Activated CD4-positive, alpha-beta memory T cell treated with anti-CD3 and anti-CD28 coated beads, Interleukin-2, amount 10 ng/mL, durations not matched to agents 7 days and 5 days (primary cell): ENCODE measurements around the gene CBLIF. TPM values are rescaled to one million over a fixed set of nuclear protein-coding genes. Genes with fewer than 3 reads are reported as not detected.
A peak's percentile ranks its signal among the peaks of the same experiment; 100 is the strongest.
"Not testable (repeated sequence)": the region's sequence is repeated elsewhere in the genome, so short reads cannot be mapped to it uniquely, and the experiment has no call there.

ENCODE experiments used
- CTCF ChIA-PET: fragments of 350-600 bp; sonication (Branson Sonifier 250); formaldehyde crosslinking; loops from one replicate; lab custom pipeline; 2021; ENCODE audit warnings: antibody characterized with exemption, inconsistent platforms; lab: Charles Lee
- POLR2A ChIA-PET: fragments of 350-600 bp; sonication (Branson Sonifier 250); formaldehyde crosslinking; loops from one replicate; lab custom pipeline; 2021; ENCODE audit warnings: antibody characterized with exemption; lab: Charles Lee
- DNase-seq: peaks from one replicate; pipeline ENCODE4 v3.0.0-alpha.2; 2020
- H3K27ac Mint-ChIP-seq: one replicate; pipeline ENCODE4 v1.8.0; 2021; ENCODE audit warnings: mild to moderate bottlenecking, mixed read lengths
- H3K27me3 Mint-ChIP-seq: one replicate; pipeline ENCODE4 v1.8.0; 2021; ENCODE audit warnings: mixed read lengths
- H3K36me3 Mint-ChIP-seq: one replicate; pipeline ENCODE4 v1.8.0; 2021; ENCODE audit warnings: low read depth, mixed read lengths
- H3K4me1 Mint-ChIP-seq: one replicate; pipeline ENCODE4 v1.8.0; 2021; ENCODE audit warnings: mixed read lengths
- H3K4me3 Mint-ChIP-seq: one replicate; pipeline ENCODE4 v1.8.0; 2021; ENCODE audit warnings: mild to moderate bottlenecking, mixed read lengths
- H3K9me3 Mint-ChIP-seq: one replicate; pipeline ENCODE4 v1.8.0; 2021; ENCODE audit warnings: mixed read lengths
- total RNA-seq, 2 experiments: library from RNA; stranded (reverse); gene quantifications; one replicate each; pipeline ENCODE4 v1.2.3, GENCODE V29; 2021

The CBLIF gene
- total RNA-seq, 2 experiments from 2014 or later: not detected

- H3K9me3 Mint-ChIP-seq: no peaks in the 10 kb centered on the region
- ChIA-PET POLR2A (no interaction called here), CTCF (no interaction called here)
- H3K4me3 Mint-ChIP-seq: no peak overlapping the region
- DNase-seq: no peak
- H3K27me3 Mint-ChIP-seq: peaks cover 10% of the 10 kb centered on the region
- no peaks in the 10 kb centered on the region for H3K36me3 Mint-ChIP-seq
- no peak overlapping the region for H3K27ac Mint-ChIP-seq
- peaks cover 5% of the 10 kb centered on the region for H3K4me1 Mint-ChIP-seq
Observed at GRCh38 chr11:59865031-59865430, 19.7 kb upstream of the CBLIF start.

GRCh38 chr11:59862252-59862651 lies 17.0 kb upstream of the CBLIF start:
- peaks cover 10% of the 10 kb centered on the region for H3K9me3 Mint-ChIP-seq
- ChIA-PET POLR2A (no interaction called here), CTCF (no interaction called here)
- peaks cover 18% of the 10 kb centered on the region for H3K36me3 Mint-ChIP-seq
- H3K4me3 Mint-ChIP-seq: no peak overlapping the region
- no peak for DNase-seq
- no peak overlapping the region for H3K27ac Mint-ChIP-seq
- H3K27me3 Mint-ChIP-seq: peaks cover 3% of the 10 kb centered on the region
- H3K4me1 Mint-ChIP-seq: peaks cover 27% of the 10 kb centered on the region

- no peak overlapping the region for H3K4me3 Mint-ChIP-seq
- H3K27me3 Mint-ChIP-seq: no peaks in the 10 kb centered on the region
- POLR2A ChIA-PET: interaction anchor here (1.7 kb wide), 1 partner anchor 59 kb away, joined by 5 read pairs; no protein-coding TSS in a partner anchor
- peak overlapping the region; percentile 53 for H3K27ac Mint-ChIP-seq
- peaks cover 25% of the 10 kb centered on the region for H3K36me3 Mint-ChIP-seq
- peaks cover 10% of the 10 kb centered on the region for H3K9me3 Mint-ChIP-seq
- CTCF ChIA-PET: interaction anchor here (0.7 to 1.4 kb wide), 3 partner anchors 22 to 59 kb away, joined by 3 read pairs; no protein-coding TSS in a partner anchor
- DNase-seq: no peak
- peaks cover 34% of the 10 kb centered on the region for H3K4me1 Mint-ChIP-seq
Observed at GRCh38 chr11:59859673-59860072, 14.4 kb upstream of the CBLIF start.

- Mint-ChIP-seq H3K27me3 (no peaks in the 10 kb centered on the region), H3K9me3 (peaks cover 10% of the 10 kb centered on the region), H3K4me3 (peak overlapping the region; percentile 19), H3K36me3 (peaks cover 25% of the 10 kb centered on the region), H3K27ac (peak overlapping the region; percentile 93), H3K4me1 (peaks cover 34% of the 10 kb centered on the region)
- ChIA-PET POLR2A (interaction anchor here (0.6 to 1.7 kb wide), 3 partner anchors 48 to 83 kb away, joined by 3 to 5 read pairs (median 3); partner anchors contain the start of gene MRPL16), CTCF (interaction anchor here (1.4 kb wide), 1 partner anchor 35 kb away, joined by 3 read pairs; no protein-coding TSS in a partner anchor)
- DNase-seq: peak; percentile 49
Observed at GRCh38 chr11:59857439-59858434, 12.4 kb upstream of the CBLIF start.

- Mint-ChIP-seq H3K9me3 (peaks cover 13% of the 10 kb centered on the region), H3K36me3 (peaks cover 25% of the 10 kb centered on the region), H3K4me3 (no peak overlapping the region), H3K27ac (no peak overlapping the region), H3K4me1 (peaks cover 34% of the 10 kb centered on the region), H3K27me3 (no peaks in the 10 kb centered on the region)
- DNase-seq: no peak
- POLR2A ChIA-PET: interaction anchor here (0.7 kb wide), 1 partner anchor 9 kb away, joined by 3 read pairs; no protein-coding TSS in a partner anchor
- CTCF ChIA-PET: no interaction called here
Observed at GRCh38 chr11:59854871-59855270, 9.6 kb upstream of the CBLIF start.

- H3K27ac Mint-ChIP-seq, DNase-seq, H3K4me1 Mint-ChIP-seq, CTCF ChIA-PET, H3K36me3 Mint-ChIP-seq, H3K4me3 Mint-ChIP-seq, H3K27me3 Mint-ChIP-seq, POLR2A ChIA-PET, H3K9me3 Mint-ChIP-seq: not testable (repeated sequence)
Observed at GRCh38 chr11:59851416-59851815, 6.1 kb upstream of the CBLIF start.

GRCh38 chr11:59849551-59849950 lies 4.3 kb upstream of the CBLIF start:
- H3K36me3 Mint-ChIP-seq, POLR2A ChIA-PET, H3K4me1 Mint-ChIP-seq, H3K4me3 Mint-ChIP-seq, DNase-seq, CTCF ChIA-PET, H3K27me3 Mint-ChIP-seq, H3K9me3 Mint-ChIP-seq, H3K27ac Mint-ChIP-seq: not testable (repeated sequence)

- ChIA-PET POLR2A (no interaction called here), CTCF (no interaction called here)
- Mint-ChIP-seq H3K9me3 (peaks cover 3% of the 10 kb centered on the region), H3K36me3 (no peaks in the 10 kb centered on the region), H3K27me3 (peaks cover 3% of the 10 kb centered on the region), H3K27ac (no peak overlapping the region), H3K4me1 (peaks cover 2% of the 10 kb centered on the region), H3K4me3 (no peak overlapping the region)
- no peak for DNase-seq
Observed at GRCh38 chr11:59849129-59849528, 3.8 kb upstream of the CBLIF start.

- DNase-seq, H3K4me1 Mint-ChIP-seq, H3K36me3 Mint-ChIP-seq, H3K4me3 Mint-ChIP-seq, H3K9me3 Mint-ChIP-seq, CTCF ChIA-PET, H3K27me3 Mint-ChIP-seq, H3K27ac Mint-ChIP-seq, POLR2A ChIA-PET: not testable (repeated sequence)
Observed at GRCh38 chr11:59848439-59848838, 3.1 kb upstream of the CBLIF start.

- DNase-seq: no peak
- Mint-ChIP-seq H3K4me1 (peaks cover 2% of the 10 kb centered on the region), H3K27me3 (peaks cover 3% of the 10 kb centered on the region), H3K36me3 (no peaks in the 10 kb centered on the region), H3K27ac (no peak overlapping the region), H3K9me3 (peaks cover 3% of the 10 kb centered on the region), H3K4me3 (no peak overlapping the region)
- ChIA-PET POLR2A (no interaction called here), CTCF (interaction anchor here (0.7 kb wide), 1 partner anchor 55 kb away, joined by 3 read pairs; no protein-coding TSS in a partner anchor)
Observed at GRCh38 chr11:59847626-59848025, 2.3 kb upstream of the CBLIF start.

GRCh38 chr11:59846556-59846955 lies 1.3 kb upstream of the CBLIF start:
- Mint-ChIP-seq H3K36me3 (no peaks in the 10 kb centered on the region), H3K27me3 (peaks cover 5% of the 10 kb centered on the region), H3K27ac (no peak overlapping the region), H3K4me3 (no peak overlapping the region), H3K4me1 (peaks cover 5% of the 10 kb centered on the region), H3K9me3 (peaks cover 3% of the 10 kb centered on the region)
- ChIA-PET CTCF (no interaction called here), POLR2A (interaction anchor here (1.3 kb wide), 1 partner anchor 10 kb away, joined by 3 read pairs; no protein-coding TSS in a partner anchor)
- DNase-seq: no peak

- DNase-seq: no peak
- peaks cover 6% of the 10 kb centered on the region for H3K4me1 Mint-ChIP-seq
- POLR2A ChIA-PET: no interaction called here
- H3K4me3 Mint-ChIP-seq: no peak overlapping the region
- H3K27ac Mint-ChIP-seq: no peak overlapping the region
- no peaks in the 10 kb centered on the region for H3K36me3 Mint-ChIP-seq
- no peaks in the 10 kb centered on the region for H3K9me3 Mint-ChIP-seq
- H3K27me3 Mint-ChIP-seq: peaks cover 5% of the 10 kb centered on the region
- CTCF ChIA-PET: no interaction called here
Observed at GRCh38 chr11:59842316-59842715, 3.0 kb downstream of the CBLIF start.

GRCh38 chr11:59841514-59841913 lies 3.8 kb downstream of the CBLIF start:
- DNase-seq: no peak
- CTCF ChIA-PET: no interaction called here
- POLR2A ChIA-PET: no interaction called here
- H3K36me3 Mint-ChIP-seq: no peaks in the 10 kb centered on the region
- no peak overlapping the region for H3K27ac Mint-ChIP-seq
- no peak overlapping the region for H3K4me3 Mint-ChIP-seq
- peaks cover 5% of the 10 kb centered on the region for H3K27me3 Mint-ChIP-seq
- no peaks in the 10 kb centered on the region for H3K9me3 Mint-ChIP-seq
- peaks cover 6% of the 10 kb centered on the region for H3K4me1 Mint-ChIP-seq
